Chondrocyte (in vitro differentiated cells): ENCODE measurements around the gene NT5DC1. TPM values are rescaled to one million over a fixed set of nuclear protein-coding genes. Genes with fewer than 3 reads are reported as not detected.

Experiments used
- DNase-seq: peaks from one replicate; pipeline ENCODE4 v3.0.0; 2021; ENCODE audit warnings: mixed read lengths, low spot score
- H3K27ac Mint-ChIP-seq: one replicate; pipeline ENCODE4 v1.8.0; 2021; ENCODE audit warnings: mild to moderate bottlenecking, moderate library complexity, mixed read lengths; ENCODE audit not compliant: unreplicated experiment
- H3K27me3 Mint-ChIP-seq: 2 replicates; pipeline ENCODE4 v1.8.0; 2021; ENCODE audit warnings: low read depth, mixed read lengths
- H3K36me3 Mint-ChIP-seq: 2 replicates; pipeline ENCODE4 v1.8.0; 2021; ENCODE audit warnings: low read depth, mixed read lengths
- H3K4me1 Mint-ChIP-seq: 2 replicates; pipeline ENCODE4 v1.8.0; 2021; ENCODE audit warnings: low read depth, mild to moderate bottlenecking, mixed read lengths
- H3K4me3 Mint-ChIP-seq: one replicate; pipeline ENCODE4 v1.8.0; 2021; ENCODE audit warnings: mild to moderate bottlenecking, moderate library complexity, mixed read lengths; ENCODE audit not compliant: unreplicated experiment
- H3K9me3 Mint-ChIP-seq: 2 replicates; pipeline ENCODE4 v1.8.0; 2021; ENCODE audit warnings: low read depth, mixed read lengths
- CTCF ChIP-seq: fragments of 200-600 bp; sonication (generic); IDR thresholded peaks from 2 replicates; pipeline ENCODE4 v1.5.0; 2021; ENCODE audit warnings: antibody characterized with exemption, mild to moderate bottlenecking, moderate library complexity
- total RNA-seq: library from RNA; stranded (reverse); gene quantifications from 3 replicates; pipeline ENCODE4 v1.2.1, GENCODE V29; 2021

NT5DC1 gene
- total RNA-seq, 1 donor from 2014 or later = 20.6 TPM

DNA sequence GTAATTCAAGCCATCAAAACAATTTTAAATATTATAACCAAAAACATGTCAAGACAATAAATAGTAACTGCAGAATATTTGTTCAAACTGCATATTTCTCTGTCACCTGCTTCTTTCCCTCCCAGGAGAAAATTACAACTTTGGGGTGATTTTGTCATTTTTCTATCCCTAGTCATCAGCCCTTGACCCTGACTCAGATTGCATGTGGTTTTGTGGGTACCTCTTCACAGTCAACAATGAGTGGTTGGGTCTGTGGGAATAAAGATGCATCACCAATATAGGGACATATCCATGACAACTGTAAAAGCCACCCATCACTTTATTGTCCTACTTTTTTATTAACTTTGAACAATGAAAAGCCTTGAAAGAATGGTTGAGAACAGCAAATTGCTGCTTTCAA lies 18.0 kb downstream of the NT5DC1 start:
- Mint-ChIP-seq H3K27me3 (no peaks in the 10 kb centered on the region), H3K27ac (no peak overlapping the region), H3K9me3 (no peaks in the 10 kb centered on the region), H3K4me3 (no peak overlapping the region), H3K4me1 (peaks cover 8% of the 10 kb centered on the region), H3K36me3 (peaks cover 2% of the 10 kb centered on the region)
- no peak for TF ChIP-seq CTCF
- DNase-seq = no peak

- no peak for TF ChIP-seq CTCF
- no peak overlapping the region for H3K4me3 Mint-ChIP-seq
- no peaks in the 10 kb centered on the region for H3K9me3 Mint-ChIP-seq
- peaks cover 2% of the 10 kb centered on the region for H3K36me3 Mint-ChIP-seq
- peaks cover 7% of the 10 kb centered on the region for H3K4me1 Mint-ChIP-seq
- no peak for DNase-seq
- H3K27me3 Mint-ChIP-seq = no peaks in the 10 kb centered on the region
- no peak overlapping the region for H3K27ac Mint-ChIP-seq
Observed at GRCh38 chr6:116120430-116120829, 19.8 kb downstream of the NT5DC1 start.

DNA sequence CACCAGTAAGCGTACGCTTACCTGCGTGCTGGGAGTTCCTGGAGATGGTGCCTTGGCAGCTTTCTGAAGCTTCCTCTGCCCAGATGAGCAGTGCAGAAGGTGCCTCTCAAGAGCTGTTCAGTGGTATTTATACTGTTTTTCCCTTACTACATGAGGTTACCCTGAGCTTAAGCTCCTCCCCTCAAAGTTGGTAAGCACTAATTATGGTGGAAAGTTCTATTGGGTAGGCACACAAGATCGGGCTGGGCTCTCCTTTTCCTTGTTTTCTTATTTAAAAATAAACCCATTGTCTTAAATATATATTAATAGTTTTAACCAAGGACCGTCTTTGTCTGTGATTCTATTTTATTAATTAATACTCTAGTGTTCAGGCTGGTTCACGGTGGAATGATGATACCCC lies 25.4 kb downstream of the NT5DC1 start, which contains the start of gene COL10A1:
TSS of gene COL10A1 (minus strand) at position 101 of the 400 bp plus-strand sequence. CDS start 640 bp downstream, outside the sequence.
- TF ChIP-seq CTCF = no peak
- H3K27ac Mint-ChIP-seq = no peak within 1 kb of the TSS
- peaks cover 9% of the 10 kb centered on the region for H3K4me1 Mint-ChIP-seq
- no peaks in the 10 kb centered on the region for H3K27me3 Mint-ChIP-seq
- no peak for DNase-seq
- no peaks in the 10 kb centered on the region for H3K9me3 Mint-ChIP-seq
- H3K4me3 Mint-ChIP-seq = no peak within 1 kb of the TSS
- peaks cover 2% of the 10 kb centered on the region for H3K36me3 Mint-ChIP-seq

DNA sequence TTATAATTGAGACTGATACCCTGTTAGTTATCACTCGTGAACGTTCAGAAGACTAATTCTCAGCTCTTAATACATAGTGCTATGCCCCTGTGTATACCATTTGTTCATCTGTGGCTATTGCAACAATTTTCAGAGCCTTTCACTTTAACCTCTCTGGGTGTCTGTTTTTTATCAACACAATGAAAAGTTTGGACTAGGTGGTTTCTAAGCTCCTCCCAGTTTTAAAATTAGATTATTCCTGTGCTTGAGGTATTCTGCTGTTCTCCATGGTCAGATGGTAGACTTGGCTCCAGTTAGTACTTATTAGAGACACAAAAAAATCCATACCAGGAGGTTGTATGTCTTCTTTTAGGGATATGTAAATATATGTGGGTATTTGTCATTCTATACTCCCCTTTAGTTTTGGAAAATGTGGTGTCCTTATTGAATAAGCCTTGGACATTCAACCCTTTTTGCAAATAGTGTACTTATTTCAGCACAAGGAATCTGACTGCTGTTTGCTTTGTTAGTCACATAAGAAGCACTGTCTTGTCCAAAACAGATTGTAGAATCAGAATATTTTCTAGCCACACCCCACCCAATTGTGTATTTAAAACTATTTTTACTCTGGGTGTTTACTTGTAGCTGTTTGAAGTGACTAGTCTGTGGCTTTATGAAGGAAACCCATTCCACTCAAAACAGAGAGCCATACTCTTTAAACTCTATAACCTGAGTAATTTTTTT lies 27.3 kb downstream of the NT5DC1 start:
- no peak for DNase-seq
- peaks cover 2% of the 10 kb centered on the region for H3K36me3 Mint-ChIP-seq
- no peak overlapping the region for H3K4me3 Mint-ChIP-seq
- no peak overlapping the region for H3K27ac Mint-ChIP-seq
- no peak for TF ChIP-seq CTCF
- H3K9me3 Mint-ChIP-seq = peaks cover 2% of the 10 kb centered on the region
- H3K27me3 Mint-ChIP-seq = no peaks in the 10 kb centered on the region
- H3K4me1 Mint-ChIP-seq = peaks cover 6% of the 10 kb centered on the region

GRCh38 chr6:116133453-116133852 lies 32.8 kb downstream of the NT5DC1 start:
- DNase-seq = no peak
- Mint-ChIP-seq H3K27me3 (no peaks in the 10 kb centered on the region), H3K4me1 (no peaks in the 10 kb centered on the region), H3K4me3 (no peak overlapping the region), H3K9me3 (peaks cover 2% of the 10 kb centered on the region), H3K36me3 (peaks cover 4% of the 10 kb centered on the region), H3K27ac (no peak overlapping the region)
- no peak for TF ChIP-seq CTCF
